ENCODE measurements around the gene CSF3R. TPM values are rescaled to one million over a fixed set of nuclear protein-coding genes. Genes with fewer than 3 reads are reported as not detected.

Gene CSF3R
- total and polyA plus RNA-seq, 9 of the 15 experiments (the other 6 are each of a cell fraction or from before 2014, with no cell fraction given): 0.21 to 0.86 (median 0.40) TPM; not detected in 1

DNA sequence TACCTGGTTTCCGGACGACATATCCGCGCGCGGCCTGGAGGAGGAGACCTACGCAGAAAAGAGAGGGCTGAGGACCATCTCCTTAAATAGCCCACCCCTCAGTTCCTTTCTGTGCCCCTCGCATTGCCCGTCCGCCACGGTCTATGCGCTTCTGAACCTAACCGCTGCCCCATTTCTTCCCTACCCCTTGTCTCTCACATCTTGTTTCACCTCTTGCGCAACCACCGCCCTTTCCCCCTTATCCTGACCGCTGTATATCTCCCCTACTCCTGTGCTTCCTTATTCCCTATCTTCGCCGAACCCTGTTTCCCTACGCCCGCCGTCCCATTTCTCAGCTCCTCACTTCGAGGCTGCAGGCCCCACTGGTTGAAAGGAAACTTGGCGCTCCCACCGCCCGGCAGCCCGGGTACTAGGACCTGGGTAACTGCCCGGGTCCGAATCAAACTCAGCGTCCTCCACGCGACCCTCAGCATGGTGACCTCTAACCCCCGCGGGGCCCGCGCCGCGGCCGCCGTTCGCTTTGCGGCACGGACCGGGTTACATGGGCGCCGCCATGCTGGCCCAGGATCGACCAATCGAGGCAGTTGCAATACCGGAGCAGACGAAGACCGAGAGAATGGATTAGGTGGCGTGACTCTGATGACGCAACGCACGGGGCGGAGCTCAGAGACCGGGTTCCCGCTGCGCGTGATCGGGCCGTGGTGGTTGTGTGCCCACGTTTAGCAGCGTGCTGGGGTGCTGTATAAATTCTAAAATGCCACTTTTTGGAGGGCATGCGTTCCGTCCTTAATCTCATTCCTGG is 18.7 kb downstream of the CSF3R start, which contains the start of gene MRPS15 (continued):
- TF ChIP-seq, protein P1, sequence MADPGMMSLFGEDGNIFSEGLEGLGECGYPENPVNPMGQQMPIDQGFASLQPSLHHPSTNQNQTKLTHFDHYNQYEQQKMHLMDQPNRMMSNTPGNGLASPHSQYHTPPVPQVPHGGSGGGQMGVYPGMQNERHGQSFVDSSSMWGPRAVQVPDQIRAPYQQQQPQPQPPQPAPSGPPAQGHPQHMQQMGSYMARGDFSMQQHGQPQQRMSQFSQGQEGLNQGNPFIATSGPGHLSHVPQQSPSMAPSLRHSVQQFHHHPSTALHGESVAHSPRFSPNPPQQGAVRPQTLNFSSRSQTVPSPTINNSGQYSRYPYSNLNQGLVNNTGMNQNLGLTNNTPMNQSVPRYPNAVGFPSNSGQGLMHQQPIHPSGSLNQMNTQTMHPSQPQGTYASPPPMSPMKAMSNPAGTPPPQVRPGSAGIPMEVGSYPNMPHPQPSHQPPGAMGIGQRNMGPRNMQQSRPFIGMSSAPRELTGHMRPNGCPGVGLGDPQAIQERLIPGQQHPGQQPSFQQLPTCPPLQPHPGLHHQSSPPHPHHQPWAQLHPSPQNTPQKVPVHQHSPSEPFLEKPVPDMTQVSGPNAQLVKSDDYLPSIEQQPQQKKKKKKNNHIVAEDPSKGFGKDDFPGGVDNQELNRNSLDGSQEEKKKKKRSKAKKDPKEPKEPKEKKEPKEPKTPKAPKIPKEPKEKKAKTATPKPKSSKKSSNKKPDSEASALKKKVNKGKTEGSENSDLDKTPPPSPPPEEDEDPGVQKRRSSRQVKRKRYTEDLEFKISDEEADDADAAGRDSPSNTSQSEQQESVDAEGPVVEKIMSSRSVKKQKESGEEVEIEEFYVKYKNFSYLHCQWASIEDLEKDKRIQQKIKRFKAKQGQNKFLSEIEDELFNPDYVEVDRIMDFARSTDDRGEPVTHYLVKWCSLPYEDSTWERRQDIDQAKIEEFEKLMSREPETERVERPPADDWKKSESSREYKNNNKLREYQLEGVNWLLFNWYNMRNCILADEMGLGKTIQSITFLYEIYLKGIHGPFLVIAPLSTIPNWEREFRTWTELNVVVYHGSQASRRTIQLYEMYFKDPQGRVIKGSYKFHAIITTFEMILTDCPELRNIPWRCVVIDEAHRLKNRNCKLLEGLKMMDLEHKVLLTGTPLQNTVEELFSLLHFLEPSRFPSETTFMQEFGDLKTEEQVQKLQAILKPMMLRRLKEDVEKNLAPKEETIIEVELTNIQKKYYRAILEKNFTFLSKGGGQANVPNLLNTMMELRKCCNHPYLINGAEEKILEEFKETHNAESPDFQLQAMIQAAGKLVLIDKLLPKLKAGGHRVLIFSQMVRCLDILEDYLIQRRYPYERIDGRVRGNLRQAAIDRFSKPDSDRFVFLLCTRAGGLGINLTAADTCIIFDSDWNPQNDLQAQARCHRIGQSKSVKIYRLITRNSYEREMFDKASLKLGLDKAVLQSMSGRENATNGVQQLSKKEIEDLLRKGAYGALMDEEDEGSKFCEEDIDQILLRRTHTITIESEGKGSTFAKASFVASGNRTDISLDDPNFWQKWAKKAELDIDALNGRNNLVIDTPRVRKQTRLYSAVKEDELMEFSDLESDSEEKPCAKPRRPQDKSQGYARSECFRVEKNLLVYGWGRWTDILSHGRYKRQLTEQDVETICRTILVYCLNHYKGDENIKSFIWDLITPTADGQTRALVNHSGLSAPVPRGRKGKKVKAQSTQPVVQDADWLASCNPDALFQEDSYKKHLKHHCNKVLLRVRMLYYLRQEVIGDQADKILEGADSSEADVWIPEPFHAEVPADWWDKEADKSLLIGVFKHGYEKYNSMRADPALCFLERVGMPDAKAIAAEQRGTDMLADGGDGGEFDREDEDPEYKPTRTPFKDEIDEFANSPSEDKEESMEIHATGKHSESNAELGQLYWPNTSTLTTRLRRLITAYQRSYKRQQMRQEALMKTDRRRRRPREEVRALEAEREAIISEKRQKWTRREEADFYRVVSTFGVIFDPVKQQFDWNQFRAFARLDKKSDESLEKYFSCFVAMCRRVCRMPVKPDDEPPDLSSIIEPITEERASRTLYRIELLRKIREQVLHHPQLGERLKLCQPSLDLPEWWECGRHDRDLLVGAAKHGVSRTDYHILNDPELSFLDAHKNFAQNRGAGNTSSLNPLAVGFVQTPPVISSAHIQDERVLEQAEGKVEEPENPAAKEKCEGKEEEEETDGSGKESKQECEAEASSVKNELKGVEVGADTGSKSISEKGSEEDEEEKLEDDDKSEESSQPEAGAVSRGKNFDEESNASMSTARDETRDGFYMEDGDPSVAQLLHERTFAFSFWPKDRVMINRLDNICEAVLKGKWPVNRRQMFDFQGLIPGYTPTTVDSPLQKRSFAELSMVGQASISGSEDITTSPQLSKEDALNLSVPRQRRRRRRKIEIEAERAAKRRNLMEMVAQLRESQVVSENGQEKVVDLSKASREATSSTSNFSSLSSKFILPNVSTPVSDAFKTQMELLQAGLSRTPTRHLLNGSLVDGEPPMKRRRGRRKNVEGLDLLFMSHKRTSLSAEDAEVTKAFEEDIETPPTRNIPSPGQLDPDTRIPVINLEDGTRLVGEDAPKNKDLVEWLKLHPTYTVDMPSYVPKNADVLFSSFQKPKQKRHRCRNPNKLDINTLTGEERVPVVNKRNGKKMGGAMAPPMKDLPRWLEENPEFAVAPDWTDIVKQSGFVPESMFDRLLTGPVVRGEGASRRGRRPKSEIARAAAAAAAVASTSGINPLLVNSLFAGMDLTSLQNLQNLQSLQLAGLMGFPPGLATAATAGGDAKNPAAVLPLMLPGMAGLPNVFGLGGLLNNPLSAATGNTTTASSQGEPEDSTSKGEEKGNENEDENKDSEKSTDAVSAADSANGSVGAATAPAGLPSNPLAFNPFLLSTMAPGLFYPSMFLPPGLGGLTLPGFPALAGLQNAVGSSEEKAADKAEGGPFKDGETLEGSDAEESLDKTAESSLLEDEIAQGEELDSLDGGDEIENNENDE (IDR thresholded peaks at IDR 0.05; ENCODE audit: low read depth, low read length): no peak
- TF ChIP-seq ZNF79 (CRISPR knock-in tag; IDR thresholded peaks at IDR 0.05; ENCODE audit: low read depth) (no peak), ZNF184 (CRISPR knock-in tag; IDR thresholded peaks at IDR 0.05) (no peak), ZNF263 (CRISPR knock-in tag; IDR thresholded peaks at IDR 0.05; ENCODE audit: borderline replicate concordance) (peak; percentile 60), HNRNPUL1 (IDR thresholded peaks at IDR 0.05; ENCODE audit: low read length) (no peak)
- TF ChIP-seq, protein P2, sequence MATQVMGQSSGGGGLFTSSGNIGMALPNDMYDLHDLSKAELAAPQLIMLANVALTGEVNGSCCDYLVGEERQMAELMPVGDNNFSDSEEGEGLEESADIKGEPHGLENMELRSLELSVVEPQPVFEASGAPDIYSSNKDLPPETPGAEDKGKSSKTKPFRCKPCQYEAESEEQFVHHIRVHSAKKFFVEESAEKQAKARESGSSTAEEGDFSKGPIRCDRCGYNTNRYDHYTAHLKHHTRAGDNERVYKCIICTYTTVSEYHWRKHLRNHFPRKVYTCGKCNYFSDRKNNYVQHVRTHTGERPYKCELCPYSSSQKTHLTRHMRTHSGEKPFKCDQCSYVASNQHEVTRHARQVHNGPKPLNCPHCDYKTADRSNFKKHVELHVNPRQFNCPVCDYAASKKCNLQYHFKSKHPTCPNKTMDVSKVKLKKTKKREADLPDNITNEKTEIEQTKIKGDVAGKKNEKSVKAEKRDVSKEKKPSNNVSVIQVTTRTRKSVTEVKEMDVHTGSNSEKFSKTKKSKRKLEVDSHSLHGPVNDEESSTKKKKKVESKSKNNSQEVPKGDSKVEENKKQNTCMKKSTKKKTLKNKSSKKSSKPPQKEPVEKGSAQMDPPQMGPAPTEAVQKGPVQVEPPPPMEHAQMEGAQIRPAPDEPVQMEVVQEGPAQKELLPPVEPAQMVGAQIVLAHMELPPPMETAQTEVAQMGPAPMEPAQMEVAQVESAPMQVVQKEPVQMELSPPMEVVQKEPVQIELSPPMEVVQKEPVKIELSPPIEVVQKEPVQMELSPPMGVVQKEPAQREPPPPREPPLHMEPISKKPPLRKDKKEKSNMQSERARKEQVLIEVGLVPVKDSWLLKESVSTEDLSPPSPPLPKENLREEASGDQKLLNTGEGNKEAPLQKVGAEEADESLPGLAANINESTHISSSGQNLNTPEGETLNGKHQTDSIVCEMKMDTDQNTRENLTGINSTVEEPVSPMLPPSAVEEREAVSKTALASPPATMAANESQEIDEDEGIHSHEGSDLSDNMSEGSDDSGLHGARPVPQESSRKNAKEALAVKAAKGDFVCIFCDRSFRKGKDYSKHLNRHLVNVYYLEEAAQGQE (IDR thresholded peaks at IDR 0.05; ENCODE audit: borderline replicate concordance): peak; percentile 100
- TF ChIP-seq, protein P2 (CRISPR knock-in tag; IDR thresholded peaks at IDR 0.05; ENCODE audit: low read depth): peak; percentile 77; the same call in 1 of the 2 replicates

Measured in K562 (cell line).